Caco-2 (cell line): ENCODE data around the gene BTF3. TPM values are rescaled to one million over a fixed set of nuclear protein-coding genes. Genes with fewer than 3 reads are reported as not detected.

ENCODE experiments used
- BruUV-seq: library from RNA; stranded (reverse); fragments of 400-500 nt; replicated peaks from 2 replicates; lab custom pipeline; 2021; lab: Mats Ljungman, UMichigan
- CTCF ChIA-PET: fragments of 300-600 bp; sonication (Branson Sonifier 250); formaldehyde crosslinking; loops from one replicate; lab custom pipeline; 2022; ENCODE audit warnings: antibody characterized with exemption; lab: Charles Lee
- POLR2A ChIA-PET: fragments of 300-600 bp; sonication (Branson Sonifier 250); formaldehyde crosslinking; loops from one replicate; lab custom pipeline; 2022; ENCODE audit warnings: antibody characterized with exemption; lab: Charles Lee
- DNase-seq, 2 experiments: peaks; one replicate each; pipeline versions ENCODE4 v3.0.0 to v3.0.0-alpha.2; 2020 to 2022
- H3K27me3 ChIP-seq: replicated peaks from 2 replicates; pipeline ENCODE4 v1.6.0; 2011; ENCODE audit warnings: low read length; ENCODE audit not compliant: control insufficient read depth, insufficient read depth
- H3K36me3 ChIP-seq: 2 replicates; pipeline ENCODE4 v1.5.1; 2011; ENCODE audit warnings: low read length; ENCODE audit not compliant: control insufficient read depth, insufficient read depth
- H3K4me1 ChIP-seq: fragments of 250-450 bp; sonication (Bioruptor Pico); 2 replicates; pipeline ENCODE4 v1.5.1; 2020; ENCODE audit warnings: mild to moderate bottlenecking
- H3K4me3 ChIP-seq: 2 replicates; pipeline ENCODE4 v1.5.1; 2011; ENCODE audit warnings: low read depth, mild to moderate bottlenecking, control low read depth, low read length
- H3K9me3 ChIP-seq: fragments of 250-450 bp; sonication (Bioruptor Pico); 2 replicates; pipeline ENCODE4 v1.5.1; 2020; ENCODE audit warnings: mild to moderate bottlenecking, moderate library complexity
- H3K27ac Mint-ChIP-seq: one replicate; pipeline ENCODE4 v1.8.0; 2022; ENCODE audit warnings: mixed read lengths; ENCODE audit not compliant: unreplicated experiment
- H3K27me3 Mint-ChIP-seq: one replicate; pipeline ENCODE4 v1.8.0; 2022; ENCODE audit warnings: mixed read lengths; ENCODE audit not compliant: insufficient read depth, unreplicated experiment
- H3K36me3 Mint-ChIP-seq: one replicate; pipeline ENCODE4 v1.8.0; 2022; ENCODE audit warnings: mild to moderate bottlenecking, mixed read lengths; ENCODE audit not compliant: insufficient read depth, unreplicated experiment
- H3K4me1 Mint-ChIP-seq: one replicate; pipeline ENCODE4 v1.8.0; 2022; ENCODE audit warnings: low read depth, mixed read lengths; ENCODE audit not compliant: unreplicated experiment
- H3K4me3 Mint-ChIP-seq: one replicate; pipeline ENCODE4 v1.8.0; 2022; ENCODE audit warnings: mild to moderate bottlenecking, moderate library complexity, mixed read lengths; ENCODE audit not compliant: unreplicated experiment
- H3K9me3 Mint-ChIP-seq: one replicate; pipeline ENCODE4 v1.8.0; 2022; ENCODE audit warnings: mixed read lengths; ENCODE audit not compliant: unreplicated experiment
- intact Hi-C: fragments of 100-400 bp; cut with micrococcal nuclease; formaldehyde crosslinking; loops from one replicate; pipeline ENCODE4 v1.10.0; 2022; ENCODE audit not compliant: unreplicated experiment
- total RNA-seq: library from RNA; stranded (reverse); gene quantifications from 2 replicates; pipeline ENCODE4 v1.2.3, GENCODE V29; 2022
- TF ChIP-seq, protein P1 (sequence below), 2 experiments: fragments of 200-600 bp in 1 of 2; IDR thresholded peaks; 1 replicate in 1 of 2; 2 replicates in 1 of 2; pipeline versions ENCODE4 v1.5.1 to v1.8.0; 2011 to 2022; ENCODE audit warnings: antibody characterized with exemption in 1 of 2, control low read depth in 1 of 2, inconsistent platforms in 1 of 2, low read depth in 1 of 2, low read length in 1 of 2, mild to moderate bottlenecking in 1 of 2, moderate library complexity in 1 of 2; ENCODE audit not compliant: insufficient read depth in 1 of 2, severe bottlenecking in 1 of 2, unreplicated experiment in 1 of 2

BTF3 gene
- total RNA-seq, 1 experiment from 2014 or later: 653 TPM

GRCh38 chr5:73525606-73526203 lies 27.5 kb downstream of the BTF3 start:
- Mint-ChIP-seq H3K4me3 (no peak overlapping the region), H3K27ac (no peak overlapping the region), H3K4me1 (no peaks in the 10 kb centered on the region), H3K27me3 (peaks cover 10% of the 10 kb centered on the region), H3K9me3 (no peaks in the 10 kb centered on the region), H3K36me3 (no peaks in the 10 kb centered on the region)
- BruUV-seq: no TSS peak
- POLR2A ChIA-PET: no interaction called here
- TF ChIP-seq, protein P1, sequence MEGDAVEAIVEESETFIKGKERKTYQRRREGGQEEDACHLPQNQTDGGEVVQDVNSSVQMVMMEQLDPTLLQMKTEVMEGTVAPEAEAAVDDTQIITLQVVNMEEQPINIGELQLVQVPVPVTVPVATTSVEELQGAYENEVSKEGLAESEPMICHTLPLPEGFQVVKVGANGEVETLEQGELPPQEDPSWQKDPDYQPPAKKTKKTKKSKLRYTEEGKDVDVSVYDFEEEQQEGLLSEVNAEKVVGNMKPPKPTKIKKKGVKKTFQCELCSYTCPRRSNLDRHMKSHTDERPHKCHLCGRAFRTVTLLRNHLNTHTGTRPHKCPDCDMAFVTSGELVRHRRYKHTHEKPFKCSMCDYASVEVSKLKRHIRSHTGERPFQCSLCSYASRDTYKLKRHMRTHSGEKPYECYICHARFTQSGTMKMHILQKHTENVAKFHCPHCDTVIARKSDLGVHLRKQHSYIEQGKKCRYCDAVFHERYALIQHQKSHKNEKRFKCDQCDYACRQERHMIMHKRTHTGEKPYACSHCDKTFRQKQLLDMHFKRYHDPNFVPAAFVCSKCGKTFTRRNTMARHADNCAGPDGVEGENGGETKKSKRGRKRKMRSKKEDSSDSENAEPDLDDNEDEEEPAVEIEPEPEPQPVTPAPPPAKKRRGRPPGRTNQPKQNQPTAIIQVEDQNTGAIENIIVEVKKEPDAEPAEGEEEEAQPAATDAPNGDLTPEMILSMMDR (IDR thresholded peaks at IDR 0.05; ENCODE audit: insufficient read depth in 1 of 2, low read depth in 1 of 2, low read length in 1 of 2, severe bottlenecking in 1 of 2, unreplicated experiment in 1 of 2): no peak
- Histone ChIP-seq H3K27me3 (no peaks in the 10 kb centered on the region), H3K9me3 (no peaks in the 10 kb centered on the region), H3K4me3 (no peak overlapping the region), H3K4me1 (no peaks in the 10 kb centered on the region), H3K36me3 (no peaks in the 10 kb centered on the region)
- CTCF ChIA-PET: no interaction called here
- intact Hi-C loops: no loop called here
- no peak for DNase-seq

- no TSS peak for BruUV-seq
- no peak overlapping the region for H3K27ac Mint-ChIP-seq
- H3K36me3 Mint-ChIP-seq: no peaks in the 10 kb centered on the region
- Histone ChIP-seq H3K36me3 (no peaks in the 10 kb centered on the region), H3K27me3 (no peaks in the 10 kb centered on the region), H3K4me1 (no peaks in the 10 kb centered on the region), H3K4me3 (no peak overlapping the region), H3K9me3 (no peaks in the 10 kb centered on the region)
- no peaks in the 10 kb centered on the region for H3K4me1 Mint-ChIP-seq
- H3K4me3 Mint-ChIP-seq: no peak overlapping the region
- peaks cover 10% of the 10 kb centered on the region for H3K27me3 Mint-ChIP-seq
- ChIA-PET POLR2A (no interaction called here), CTCF (no interaction called here)
- intact Hi-C loops: no loop called here
- H3K9me3 Mint-ChIP-seq: peaks cover 18% of the 10 kb centered on the region
- no peak for DNase-seq
- TF ChIP-seq, protein P1 (IDR thresholded peaks at IDR 0.05; ENCODE audit: insufficient read depth in 1 of 2, low read depth in 1 of 2, low read length in 1 of 2, severe bottlenecking in 1 of 2, unreplicated experiment in 1 of 2): no peak
Measured at GRCh38 chr5:73528248-73528647, 30.0 kb downstream of the BTF3 start.

DNA sequence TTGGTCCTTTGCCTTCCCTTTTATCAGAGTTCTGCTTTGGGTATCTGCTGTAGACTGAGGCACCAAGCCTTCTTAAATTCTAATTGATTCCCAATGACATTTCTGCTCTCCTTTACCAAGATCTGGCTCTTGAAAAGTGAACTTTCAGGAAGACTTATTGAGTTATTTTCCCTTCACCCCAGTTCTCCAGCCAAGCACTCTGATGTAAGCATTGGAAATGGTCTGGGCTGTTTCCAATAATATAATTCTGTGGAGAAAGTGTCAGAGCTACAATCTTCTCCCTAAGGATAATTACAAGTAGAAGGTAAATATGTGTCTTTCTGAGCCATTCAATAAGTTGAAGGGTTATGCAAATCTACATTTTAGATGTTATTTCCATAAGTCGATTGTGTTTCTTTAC lies 30.8 kb downstream of the BTF3 start:
- CTCF ChIA-PET: no interaction called here
- H3K36me3 Mint-ChIP-seq: no peaks in the 10 kb centered on the region
- H3K27ac Mint-ChIP-seq: no peak overlapping the region
- no peaks in the 10 kb centered on the region for H3K9me3 ChIP-seq
- TF ChIP-seq, protein P1 (IDR thresholded peaks at IDR 0.05; ENCODE audit: insufficient read depth in 1 of 2, low read depth in 1 of 2, low read length in 1 of 2, severe bottlenecking in 1 of 2, unreplicated experiment in 1 of 2): no peak
- peaks cover 18% of the 10 kb centered on the region for H3K9me3 Mint-ChIP-seq
- no peak overlapping the region for H3K4me3 Mint-ChIP-seq
- no peak for DNase-seq
- POLR2A ChIA-PET: no interaction called here
- peaks cover 10% of the 10 kb centered on the region for H3K27me3 Mint-ChIP-seq
- no TSS peak for BruUV-seq
- intact Hi-C loops: no loop called here
- no peaks in the 10 kb centered on the region for H3K27me3 ChIP-seq
- no peaks in the 10 kb centered on the region for H3K36me3 ChIP-seq
- no peaks in the 10 kb centered on the region for H3K4me1 Mint-ChIP-seq
- H3K4me3 ChIP-seq: no peak overlapping the region
- H3K4me1 ChIP-seq: no peaks in the 10 kb centered on the region
